Thyroid gland (tissue), 4 donors: ENCODE results near the gene TGFB1. TPM values are rescaled to one million over a fixed set of nuclear protein-coding genes. Genes with fewer than 3 reads are reported as not detected.

ENCODE experiments used
- DNase-seq, 2 donors: peaks; one replicate each; pipeline ENCODE4 v3.0.0-alpha.2; 2019
- H3K27ac ChIP-seq, 3 donors: fragments of 200-600 bp; sonication (generic); 1 replicate in 2 of 3; 2 replicates in 1 of 3; pipeline ENCODE4 v1.5.1; 2016 to 2019; ENCODE audit warnings: mild to moderate bottlenecking in 1 of 3, moderate library complexity in 1 of 3
- H3K27me3 ChIP-seq: fragments of 200-600 bp; sonication (generic); one replicate; pipeline ENCODE4 v1.5.1; 2019
- H3K36me3 ChIP-seq, 2 donors: fragments of 200-600 bp; sonication (generic); one replicate each; pipeline ENCODE4 v1.5.1; 2016 to 2019
- H3K4me1 ChIP-seq, 2 donors: fragments of 200-600 bp; sonication (generic); one replicate each; pipeline ENCODE4 v1.5.1; 2017 to 2019
- H3K4me3 ChIP-seq, 3 donors: fragments of 200-600 bp; sonication (generic); replicated peaks in 1 of 3; 1 replicate in 2 of 3; 2 replicates in 1 of 3; pipeline ENCODE4 v1.5.1; 2016; ENCODE audit warnings: mild to moderate bottlenecking in 1 of 3
- H3K9me3 ChIP-seq: fragments of 200-600 bp; sonication (generic); one replicate; pipeline ENCODE4 v1.5.1; 2017
- CTCF ChIP-seq, 6 experiments: fragments of 200-600 bp in 3 of 6; fragments of 450-650 bp in 3 of 6; sonication (generic) in 3 of 6; IDR thresholded peaks; one replicate each; pipeline ENCODE4 v1.5.1; 2016 to 2019; ENCODE audit warnings: antibody characterized with exemption in 6 of 6, mild to moderate bottlenecking in 2 of 6, inconsistent platforms in 1 of 6, moderate library complexity in 1 of 6
- POLR2A ChIP-seq, 2 donors: fragments of 450-650 bp; IDR thresholded peaks; one replicate each; pipeline ENCODE4 v1.6.1; 2017; ENCODE audit warnings: antibody characterized with exemption in 2 of 2, mild to moderate bottlenecking in 2 of 2, moderate library complexity in 1 of 2
- WGBS, 2 donors: methylation state at CpG; one replicate each; pipeline ENCODE4 v1.1.5; 2017; 5-methylcytosine and 5-hydroxymethylcytosine counted together
- intact Hi-C: fragments of 100-400 bp; cut with DNase I; formaldehyde crosslinking; loops from one replicate; pipeline ENCODE4 v1.15.1; 2023
- total RNA-seq, 4 donors: library from RNA; depleted of rRNA; stranded (reverse); fragments of >200 nt; gene quantifications; one replicate each; pipeline ENCODE4 v1.2.3, GENCODE V29; 2016

The TGFB1 gene
- total RNA-seq, 4 donors from 2014 or later: 9.6 to 13.7 (median 11.0) TPM

- no peak for DNase-seq
- no peaks in the 10 kb centered on the region for H3K27me3 ChIP-seq
- TF ChIP-seq POLR2A (IDR thresholded peaks at IDR 0.05): no peak
- TF ChIP-seq CTCF (IDR thresholded peaks at IDR 0.05): no peak
- WGBS, 2 donors: 57 to 72% methylated on average over 20 to 22 of the region's 22 CpGs
- H3K4me3 ChIP-seq: peak overlapping the region in 1 of 3 donors; percentile 28
- H3K27ac ChIP-seq: peak overlapping the region; percentile 4 to 72 (median 62)
- no peaks in the 10 kb centered on the region for H3K36me3 ChIP-seq
- H3K4me1 ChIP-seq: peaks cover 36 to 52% of the 10 kb centered on the region in 2 donors
- no peaks in the 10 kb centered on the region for H3K9me3 ChIP-seq
- intact Hi-C loops: no loop called here
Measured at GRCh38 chr19:41328157-41328841, 25.4 kb downstream of the TGFB1 start.

DNA sequence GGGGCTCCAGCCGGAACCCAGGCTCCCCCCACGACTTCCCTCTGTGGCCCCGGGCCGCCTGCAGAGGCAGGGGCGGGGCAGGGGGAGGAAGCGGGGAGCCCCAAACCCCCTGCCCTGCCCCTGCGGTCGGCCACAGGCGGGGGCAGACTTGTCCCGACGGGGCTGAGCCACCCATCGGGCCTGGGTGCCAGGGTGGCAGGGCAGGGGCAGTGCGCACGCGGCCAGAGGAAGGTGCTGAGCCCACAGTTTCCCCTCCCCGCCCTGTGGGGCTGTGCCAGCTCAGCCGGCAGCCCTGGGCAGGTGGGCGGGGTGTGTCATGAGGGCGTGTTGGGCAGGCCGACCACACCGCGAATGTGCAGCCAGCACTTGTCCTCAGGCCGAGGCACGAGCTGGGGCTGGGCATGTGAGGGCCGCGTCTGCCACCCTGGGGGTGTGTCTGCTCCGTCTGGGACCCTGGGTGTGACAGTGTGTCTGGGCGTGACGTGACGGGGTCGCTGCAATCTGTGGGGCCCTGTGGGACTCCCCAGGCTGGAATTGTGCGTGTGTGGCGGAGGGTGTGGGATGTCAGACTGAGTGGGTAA, 26.1 kb downstream of the TGFB1 start:
- 20 to 46% methylated on average over 1 to 13 of the region's 33 CpGs for WGBS, 2 donors
- Histone ChIP-seq H3K27me3 (no peaks in the 10 kb centered on the region), H3K27ac (peak overlapping the region; percentile 20 to 72 (median 62)), H3K9me3 (no peaks in the 10 kb centered on the region), H3K4me1 (peaks cover 36 to 57% of the 10 kb centered on the region in 2 donors), H3K4me3 (peak overlapping the region in 1 of 3 donors; percentile 28), H3K36me3 (no peaks in the 10 kb centered on the region)
- intact Hi-C loops: no loop called here
- peak; percentile 79 for DNase-seq
- TF ChIP-seq POLR2A (IDR thresholded peaks at IDR 0.05): peak in 1 of 2 donors; percentile 47
- no peak for TF ChIP-seq CTCF (IDR thresholded peaks at IDR 0.05)

GRCh38 chr19:41327076-41327575, 26.6 kb downstream of the TGFB1 start:
- Histone ChIP-seq H3K9me3 (no peaks in the 10 kb centered on the region), H3K4me3 (peak overlapping the region in 1 of 3 donors; percentile 28), H3K27ac (peak overlapping the region; percentile 20 to 72 (median 62)), H3K36me3 (no peaks in the 10 kb centered on the region), H3K27me3 (no peaks in the 10 kb centered on the region), H3K4me1 (peaks cover 36 to 61% of the 10 kb centered on the region in 2 donors)
- WGBS, 2 donors: 40 to 57% methylated on average over 8 to 10 of the region's 13 CpGs
- TF ChIP-seq POLR2A (IDR thresholded peaks at IDR 0.05): no peak
- TF ChIP-seq CTCF (IDR thresholded peaks at IDR 0.05): no peak
- intact Hi-C loops: no loop called here
- DNase-seq: no peak

DNA sequence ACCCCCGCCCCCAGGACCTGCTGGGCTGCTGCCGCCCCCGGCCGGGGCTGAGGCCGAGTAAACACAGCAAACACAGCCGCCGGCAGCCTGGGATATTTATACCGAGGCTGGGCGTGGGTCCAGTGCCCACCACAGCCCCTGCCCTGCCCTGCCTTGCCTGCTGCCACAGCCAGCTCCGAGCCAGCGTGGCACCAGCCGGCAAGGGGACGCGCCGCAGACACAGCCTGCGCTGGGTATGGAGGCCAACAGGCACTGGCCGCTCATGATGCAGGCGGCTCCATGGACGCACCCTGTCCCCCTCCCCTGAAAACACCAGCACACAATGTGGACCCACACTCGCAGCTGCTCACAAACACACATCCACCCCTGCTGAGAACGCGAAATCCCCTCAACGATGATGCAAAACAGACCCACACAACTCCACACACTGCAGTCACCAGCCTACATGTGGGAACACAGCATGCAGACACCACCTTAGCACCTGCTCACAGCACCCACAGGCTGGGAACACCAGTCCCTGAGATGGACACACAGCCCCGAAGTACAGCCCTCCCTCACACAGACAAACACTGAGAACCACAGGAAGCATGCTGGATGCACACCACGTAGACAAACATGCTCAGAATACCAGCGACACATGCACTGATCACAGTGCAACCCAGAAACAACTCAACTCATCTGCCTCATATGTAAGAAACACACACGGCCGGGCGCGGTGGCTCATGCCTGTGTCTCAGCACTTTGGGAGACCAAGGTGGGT, 27.6 kb downstream of the TGFB1 start:
- Histone ChIP-seq H3K4me3 (peak overlapping the region in 1 of 3 donors; percentile 19), H3K36me3 (no peaks in the 10 kb centered on the region), H3K27me3 (no peaks in the 10 kb centered on the region), H3K4me1 (peaks cover 36 to 71% of the 10 kb centered on the region in 2 donors), H3K9me3 (no peaks in the 10 kb centered on the region), H3K27ac (peak overlapping the region; percentile 18 to 85 (median 76))
- no peak for TF ChIP-seq POLR2A (IDR thresholded peaks at IDR 0.05)
- intact Hi-C loops: no loop called here
- WGBS, 2 donors: 29 to 44% methylated on average over 11 to 23 of the region's 30 CpGs
- peak in 1 of 2 donors; percentile 27 for DNase-seq

DNA sequence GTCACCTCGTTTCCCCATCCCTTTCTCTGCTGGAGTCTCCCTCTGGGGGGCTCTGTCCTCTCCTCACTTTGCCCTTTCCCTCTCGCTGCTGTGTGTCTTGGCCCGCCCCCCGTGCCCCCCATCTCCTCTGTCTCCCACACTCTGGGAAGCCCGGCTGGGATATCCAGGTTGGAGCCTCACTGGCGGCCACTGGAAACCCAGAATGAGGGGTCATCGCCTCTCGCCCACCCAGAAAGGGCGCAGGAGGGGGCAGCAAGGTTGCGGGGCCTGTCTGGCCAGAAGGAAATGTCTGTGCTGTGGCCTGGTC, 28.1 kb downstream of the TGFB1 start:
- Histone ChIP-seq H3K27ac (peak overlapping the region; percentile 18 to 85 (median 76)), H3K4me1 (peaks cover 36 to 72% of the 10 kb centered on the region in 2 donors), H3K27me3 (no peaks in the 10 kb centered on the region), H3K36me3 (no peaks in the 10 kb centered on the region), H3K9me3 (no peaks in the 10 kb centered on the region), H3K4me3 (peak overlapping the region in 1 of 3 donors; percentile 19)
- WGBS, 2 donors: 17 to 21% methylated on average over 8 to 10 of the region's 10 CpGs
- TF ChIP-seq POLR2A (IDR thresholded peaks at IDR 0.05) (no peak), CTCF (IDR thresholded peaks at IDR 0.05) (no peak)
- no peak for DNase-seq
- intact Hi-C loops: no loop called here
